KMS-11 (cell line): ENCODE measurements around the gene FAAP24.

Experiments
- H2AFZ ChIP-seq: fragments of 200-600 bp; sonication (generic); 2 replicates; pipeline ENCODE4 v1.6.1; 2016; ENCODE audit warnings: antibody characterized with exemption, mixed run types, low read depth
- H3K27ac ChIP-seq: fragments of 200-600 bp; sonication (generic); 2 replicates; pipeline ENCODE4 v1.6.1; 2016; ENCODE audit warnings: mild to moderate bottlenecking, mixed run types
- H3K27me3 ChIP-seq: fragments of 200-600 bp; sonication (generic); 2 replicates; pipeline ENCODE4 v1.6.1; 2017; ENCODE audit warnings: mild to moderate bottlenecking, low read depth, mixed run types, moderate library complexity; ENCODE audit not compliant: insufficient read depth
- H3K36me3 ChIP-seq: fragments of 200-600 bp; sonication (generic); 2 replicates; pipeline ENCODE4 v1.6.1; 2017; ENCODE audit warnings: mild to moderate bottlenecking, mixed run types; ENCODE audit not compliant: insufficient read depth
- H3K4me1 ChIP-seq: fragments of 200-600 bp; sonication (generic); 2 replicates; pipeline ENCODE4 v1.6.1; 2016; ENCODE audit warnings: mild to moderate bottlenecking, low read depth, mixed run types; ENCODE audit not compliant: poor library complexity, severe bottlenecking
- H3K4me2 ChIP-seq: fragments of 200-600 bp; sonication (generic); 2 replicates; pipeline ENCODE4 v1.7.0; 2016; ENCODE audit warnings: mild to moderate bottlenecking, mixed run types
- H3K4me3 ChIP-seq: fragments of 200-600 bp; sonication (generic); IDR thresholded peaks from 2 replicates; pipeline ENCODE4 v1.6.1; 2017; ENCODE audit warnings: low read depth, low read length, mixed read lengths; ENCODE audit not compliant: insufficient read depth
- H3K79me2 ChIP-seq: fragments of 200-600 bp; sonication (generic); 2 replicates; pipeline ENCODE4 v1.6.1; 2016; ENCODE audit warnings: low read depth, mixed run types; ENCODE audit not compliant: insufficient read depth
- H3K9ac ChIP-seq: fragments of 200-600 bp; sonication (generic); 2 replicates; pipeline ENCODE4 v1.6.1; 2016; ENCODE audit warnings: mild to moderate bottlenecking, mixed run types
- H4K20me1 ChIP-seq: fragments of 200-600 bp; sonication (generic); 2 replicates; pipeline ENCODE4 v1.6.1; 2016; ENCODE audit warnings: mild to moderate bottlenecking, mixed run types; ENCODE audit not compliant: insufficient read depth
- CTCF ChIP-seq: fragments of 200-600 bp; sonication (generic); conservative IDR thresholded peaks from 2 replicates; pipeline ENCODE4 v1.6.1; 2017; ENCODE audit warnings: low read depth, mild to moderate bottlenecking, antibody characterized with exemption, low read length, moderate library complexity, mixed read lengths

Gene FAAP24

GRCh38 chr19:32966750-32967149, 5.3 kb upstream of the FAAP24 start:
- no peak overlapping the region for H3K27ac ChIP-seq
- no peak for TF ChIP-seq CTCF
- H2AFZ ChIP-seq: no peak overlapping the region
- no peak overlapping the region for H3K4me2 ChIP-seq
- H4K20me1 ChIP-seq: no peaks in the 10 kb centered on the region
- H3K27me3 ChIP-seq: no peaks in the 10 kb centered on the region
- H3K4me3 ChIP-seq: no peak overlapping the region
- H3K9ac ChIP-seq: no peak overlapping the region
- H3K4me1 ChIP-seq: peaks cover 5% of the 10 kb centered on the region
- H3K79me2 ChIP-seq: peaks cover 6% of the 10 kb centered on the region
- H3K36me3 ChIP-seq: no peaks in the 10 kb centered on the region

GRCh38 chr19:32969549-32969948, 2.5 kb upstream of the FAAP24 start:
- no peak overlapping the region for H3K4me2 ChIP-seq
- no peak overlapping the region for H2AFZ ChIP-seq
- TF ChIP-seq CTCF: no peak
- H3K79me2 ChIP-seq: peaks cover 6% of the 10 kb centered on the region
- no peak overlapping the region for H3K27ac ChIP-seq
- H3K9ac ChIP-seq: no peak overlapping the region
- no peaks in the 10 kb centered on the region for H3K36me3 ChIP-seq
- peaks cover 5% of the 10 kb centered on the region for H3K4me1 ChIP-seq
- no peaks in the 10 kb centered on the region for H3K27me3 ChIP-seq
- H4K20me1 ChIP-seq: no peaks in the 10 kb centered on the region
- H3K4me3 ChIP-seq: no peak overlapping the region

DNA sequence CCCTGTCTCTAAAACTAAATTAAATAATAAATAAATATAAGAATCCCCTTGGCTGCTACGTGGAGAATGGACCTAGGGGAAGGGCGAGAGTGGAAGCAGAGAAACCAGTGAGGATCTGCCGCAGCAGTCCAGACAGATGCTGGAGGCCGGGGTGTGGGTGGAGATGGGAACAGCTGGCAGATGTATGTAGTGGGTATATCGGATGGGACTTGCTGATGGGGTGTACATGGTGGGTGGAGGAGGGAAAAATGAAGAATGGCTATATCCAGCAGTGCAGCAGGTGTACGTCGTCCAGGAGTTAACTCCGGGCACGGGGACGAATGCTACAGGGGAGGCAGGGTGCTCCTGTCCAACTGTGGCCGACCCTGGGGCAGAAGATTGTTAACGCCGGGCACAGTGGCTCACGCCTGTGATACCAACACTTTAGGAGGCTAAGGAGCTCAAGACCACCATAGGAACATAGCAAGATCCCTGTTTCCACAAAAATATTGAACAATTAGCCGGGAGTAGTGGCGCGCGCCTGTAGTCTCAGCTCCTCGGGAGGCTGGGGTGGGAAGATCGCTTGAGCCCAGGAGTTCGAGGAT, 938 bp upstream of the FAAP24 start:
- Histone ChIP-seq H3K27ac (no peak overlapping the region), H2AFZ (peak overlapping the region; percentile 60), H3K27me3 (no peaks in the 10 kb centered on the region)

DNA sequence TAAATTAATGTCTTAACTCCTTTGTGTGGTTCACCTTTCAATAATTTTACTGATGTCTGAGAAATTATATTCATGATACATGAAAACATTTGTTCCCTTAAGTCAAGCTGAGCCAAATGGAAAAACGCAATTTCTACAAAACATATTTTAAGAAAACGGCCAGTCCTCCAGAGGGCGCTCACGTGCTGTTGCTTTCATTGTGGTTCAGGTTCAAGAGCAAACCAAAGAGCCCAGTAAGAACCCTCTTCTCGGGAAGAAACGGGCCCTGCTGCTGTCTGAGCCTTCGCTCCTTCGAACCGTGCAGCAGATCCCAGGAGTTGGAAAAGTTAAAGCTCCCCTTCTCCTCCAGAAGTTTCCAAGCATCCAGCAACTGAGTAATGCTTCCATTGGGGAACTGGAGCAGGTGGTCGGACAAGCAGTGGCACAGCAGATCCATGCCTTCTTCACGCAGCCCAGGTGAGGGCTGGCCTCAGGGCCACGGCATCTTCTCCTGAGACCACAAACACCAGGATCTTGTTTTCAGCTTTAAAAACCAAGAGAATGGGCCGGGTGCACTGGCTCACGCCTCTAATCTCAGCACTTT, 4.3 kb downstream of the FAAP24 start:
- no peaks in the 10 kb centered on the region for H3K79me2 ChIP-seq
- H3K4me1 ChIP-seq: peaks cover 4% of the 10 kb centered on the region
- H3K27me3 ChIP-seq: no peaks in the 10 kb centered on the region
- H2AFZ ChIP-seq: no peak overlapping the region
- H3K4me3 ChIP-seq: no peak overlapping the region
- no peak overlapping the region for H3K27ac ChIP-seq
- H3K9ac ChIP-seq: no peak overlapping the region
- peak; percentile 93 for TF ChIP-seq CTCF
- no peaks in the 10 kb centered on the region for H4K20me1 ChIP-seq
- no peaks in the 10 kb centered on the region for H3K36me3 ChIP-seq
- no peak overlapping the region for H3K4me2 ChIP-seq

More for the DNA sequence above, 938 bp upstream of the FAAP24 start:
- H3K4me3 ChIP-seq: no peak overlapping the region
- H4K20me1 ChIP-seq: no peaks in the 10 kb centered on the region
- peak overlapping the region; percentile 81 for H3K4me2 ChIP-seq
- H3K79me2 ChIP-seq: peaks cover 6% of the 10 kb centered on the region
- H3K36me3 ChIP-seq: no peaks in the 10 kb centered on the region
- H3K9ac ChIP-seq: peak overlapping the region; percentile 31; the same call in 1 of the 2 replicates
- H3K4me1 ChIP-seq: peaks cover 5% of the 10 kb centered on the region
- no peak for TF ChIP-seq CTCF
